ENCODE measurements around the gene ZBTB16. TPM values are rescaled to one million over a fixed set of nuclear protein-coding genes. Genes with fewer than 3 reads are reported as not detected.

Gene ZBTB16
- polyA plus RNA-seq, 1 experiment = not detected

DNA sequence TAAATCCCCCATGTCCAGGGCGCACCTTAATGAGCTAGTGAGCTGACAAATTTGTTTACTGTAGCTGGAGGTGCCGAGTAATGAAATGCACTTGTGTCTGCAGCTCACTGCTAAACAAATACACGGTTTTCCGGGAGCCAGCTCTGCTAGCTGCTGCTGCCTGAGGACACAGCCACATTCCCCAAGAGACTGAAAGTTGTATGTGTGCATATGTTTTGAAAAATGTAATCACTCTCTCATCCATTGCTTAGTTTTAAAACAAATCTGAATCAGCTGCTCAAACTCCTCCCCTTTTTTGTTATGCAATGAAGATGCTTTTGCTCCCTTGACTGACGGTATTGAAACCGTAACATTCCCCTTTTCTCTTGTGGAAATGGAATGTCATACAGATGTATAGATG, 174.2 kb downstream of the ZBTB16 start:
- no peaks in the 10 kb centered on the region for H3K9me3 ChIP-seq (ENCODE audit: control insufficient read depth, insufficient read depth, low read length)
- no peak overlapping the region for H3K4me3 ChIP-seq (ENCODE audit: low read depth, low read length)
- no peak for DNase-seq (ENCODE audit: low read depth, low spot score)
- POLR2A ChIA-PET = interaction anchor here (0.7 kb wide), 1 partner anchor 1414 kb away, joined by 5 read pairs; no protein-coding TSS in a partner anchor
- TF ChIP-seq, protein P1, sequence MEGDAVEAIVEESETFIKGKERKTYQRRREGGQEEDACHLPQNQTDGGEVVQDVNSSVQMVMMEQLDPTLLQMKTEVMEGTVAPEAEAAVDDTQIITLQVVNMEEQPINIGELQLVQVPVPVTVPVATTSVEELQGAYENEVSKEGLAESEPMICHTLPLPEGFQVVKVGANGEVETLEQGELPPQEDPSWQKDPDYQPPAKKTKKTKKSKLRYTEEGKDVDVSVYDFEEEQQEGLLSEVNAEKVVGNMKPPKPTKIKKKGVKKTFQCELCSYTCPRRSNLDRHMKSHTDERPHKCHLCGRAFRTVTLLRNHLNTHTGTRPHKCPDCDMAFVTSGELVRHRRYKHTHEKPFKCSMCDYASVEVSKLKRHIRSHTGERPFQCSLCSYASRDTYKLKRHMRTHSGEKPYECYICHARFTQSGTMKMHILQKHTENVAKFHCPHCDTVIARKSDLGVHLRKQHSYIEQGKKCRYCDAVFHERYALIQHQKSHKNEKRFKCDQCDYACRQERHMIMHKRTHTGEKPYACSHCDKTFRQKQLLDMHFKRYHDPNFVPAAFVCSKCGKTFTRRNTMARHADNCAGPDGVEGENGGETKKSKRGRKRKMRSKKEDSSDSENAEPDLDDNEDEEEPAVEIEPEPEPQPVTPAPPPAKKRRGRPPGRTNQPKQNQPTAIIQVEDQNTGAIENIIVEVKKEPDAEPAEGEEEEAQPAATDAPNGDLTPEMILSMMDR (IDR thresholded peaks at IDR 0.05; ENCODE audit: low read depth, low read length) = no peak
- CTCF ChIA-PET = interaction anchor here (1.6 kb wide), 1 partner anchor 27 kb away, joined by 5 read pairs; no protein-coding TSS in a partner anchor
- H3K27me3 ChIP-seq (ENCODE audit: control insufficient read depth, insufficient read depth, low read length) = peaks cover 3% of the 10 kb centered on the region
- no peak overlapping the region for H3K27ac ChIP-seq (ENCODE audit: low read depth, low read length)

DNA sequence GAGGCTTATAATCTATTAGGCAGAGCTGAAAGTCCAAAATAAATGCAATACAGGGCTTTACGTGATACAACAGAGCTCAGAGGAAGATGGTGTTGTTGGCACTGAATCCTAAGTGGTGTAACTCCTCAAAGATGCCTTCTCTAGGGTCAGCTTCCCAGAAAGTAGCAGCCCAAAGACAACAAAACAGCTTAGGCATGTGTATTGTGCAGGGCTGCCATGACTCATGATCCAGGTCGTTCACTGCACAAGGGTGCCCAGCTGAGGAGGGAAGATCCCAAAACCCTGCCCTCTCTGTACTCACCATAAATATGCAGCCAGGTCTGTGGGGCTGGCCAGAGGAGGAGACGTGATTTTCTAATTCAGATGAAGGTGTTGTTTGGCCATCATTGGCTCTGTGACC, 177.3 kb downstream of the ZBTB16 start:
- H3K27ac ChIP-seq (ENCODE audit: low read depth, low read length) = no peak overlapping the region
- ChIA-PET POLR2A (no interaction called here), CTCF (interaction anchor here (1.7 kb wide), 1 partner anchor 23 kb away, joined by 4 read pairs; no protein-coding TSS in a partner anchor)
- peaks cover 3% of the 10 kb centered on the region for H3K27me3 ChIP-seq (ENCODE audit: control insufficient read depth, insufficient read depth, low read length)
- no peak for DNase-seq (ENCODE audit: low read depth, low spot score)
- H3K4me3 ChIP-seq (ENCODE audit: low read depth, low read length) = no peak overlapping the region
- TF ChIP-seq, protein P1 (IDR thresholded peaks at IDR 0.05; ENCODE audit: low read depth, low read length) = no peak
- H3K9me3 ChIP-seq (ENCODE audit: control insufficient read depth, insufficient read depth, low read length) = no peaks in the 10 kb centered on the region

DNA sequence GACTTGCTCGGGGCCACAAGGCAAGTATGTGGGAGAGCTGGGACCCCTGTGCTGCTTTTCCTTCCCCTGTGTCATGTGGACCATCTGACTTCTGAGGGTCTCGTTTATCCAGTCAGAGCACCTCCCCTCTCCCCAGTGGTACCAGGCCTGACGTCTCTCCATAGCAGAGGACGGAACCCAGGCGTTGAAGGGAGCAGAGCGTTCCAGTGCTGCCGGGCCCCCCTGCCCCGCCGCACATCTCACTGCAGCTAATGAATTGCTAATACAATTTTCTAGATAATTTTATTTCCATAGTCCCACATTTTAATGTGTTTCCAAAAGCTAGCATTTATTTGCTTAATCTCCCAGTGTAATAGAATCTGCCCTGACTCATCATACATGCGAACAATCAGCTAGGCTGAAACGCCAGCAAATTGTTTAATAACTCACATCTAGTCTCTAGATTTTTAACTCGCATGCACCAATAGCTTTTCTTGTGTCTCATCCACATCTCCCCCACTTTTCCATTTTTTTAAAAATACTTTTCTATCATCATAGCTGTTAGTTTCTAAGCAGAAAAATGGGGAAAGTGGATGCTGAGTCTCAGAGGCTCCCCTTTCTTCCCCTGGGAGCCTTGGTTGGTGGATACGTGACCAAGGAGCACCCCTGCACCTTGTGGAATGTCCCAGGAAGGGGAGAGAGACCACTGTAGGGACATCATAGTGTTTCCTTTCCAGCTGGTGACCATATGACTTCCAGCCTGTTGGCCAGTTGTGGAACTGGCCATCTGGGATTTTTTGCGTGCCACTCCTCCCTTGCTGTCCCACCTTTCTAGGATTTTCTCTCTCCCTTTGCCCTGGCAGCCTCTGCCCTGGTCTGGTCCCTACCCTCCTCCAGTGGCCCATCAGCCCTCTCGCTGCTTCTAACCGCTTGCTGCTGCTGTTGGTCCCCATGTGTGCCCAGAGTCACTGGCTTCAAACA, 178.1 kb downstream of the ZBTB16 start:
- H3K4me3 ChIP-seq (ENCODE audit: low read depth, low read length) = no peak overlapping the region
- H3K27ac ChIP-seq (ENCODE audit: low read depth, low read length) = no peak overlapping the region
- H3K27me3 ChIP-seq (ENCODE audit: control insufficient read depth, insufficient read depth, low read length) = peaks cover 3% of the 10 kb centered on the region
- DNase-seq (ENCODE audit: low read depth, low spot score) = no peak
- ChIA-PET POLR2A (interaction anchor here (0.6 kb wide), 1 partner anchor 313 kb away, joined by 5 read pairs; no protein-coding TSS in a partner anchor), CTCF (interaction anchor here (0.8 to 1.7 kb wide), 2 partner anchors 22 to 24 kb away, joined by 4 read pairs; no protein-coding TSS in a partner anchor)
- TF ChIP-seq, protein P1 (IDR thresholded peaks at IDR 0.05; ENCODE audit: low read depth, low read length) = no peak
- H3K9me3 ChIP-seq (ENCODE audit: control insufficient read depth, insufficient read depth, low read length) = no peaks in the 10 kb centered on the region

DNA sequence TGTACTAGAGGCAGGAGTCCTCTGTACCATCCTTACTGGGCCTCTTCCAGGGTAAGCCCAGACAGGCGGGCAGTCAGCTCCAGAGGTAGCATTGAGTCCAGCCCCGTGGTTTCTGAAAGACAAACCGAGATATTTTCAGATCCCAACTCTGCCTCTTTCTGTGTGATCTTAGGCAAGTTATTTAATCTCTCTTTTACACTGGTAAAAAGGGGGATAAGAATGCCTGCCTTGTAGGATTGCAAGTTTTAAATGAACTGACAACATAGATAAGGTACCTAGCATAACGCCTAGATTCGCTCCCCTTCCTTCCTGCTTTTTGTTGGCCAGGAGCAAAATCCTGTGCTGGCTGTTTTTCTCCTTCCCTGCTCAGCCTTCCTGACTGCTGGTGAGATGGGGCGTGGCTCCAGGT, 180.2 kb downstream of the ZBTB16 start:
- H3K27ac ChIP-seq (ENCODE audit: low read depth, low read length) = no peak overlapping the region
- POLR2A ChIA-PET = no interaction called here
- TF ChIP-seq, protein P1 (IDR thresholded peaks at IDR 0.05; ENCODE audit: low read depth, low read length) = no peak
- no peak overlapping the region for H3K4me3 ChIP-seq (ENCODE audit: low read depth, low read length)
- peaks cover 3% of the 10 kb centered on the region for H3K27me3 ChIP-seq (ENCODE audit: control insufficient read depth, insufficient read depth, low read length)
- DNase-seq (ENCODE audit: low read depth, low spot score) = no peak
- CTCF ChIA-PET = no interaction called here
- no peaks in the 10 kb centered on the region for H3K9me3 ChIP-seq (ENCODE audit: control insufficient read depth, insufficient read depth, low read length)

DNA sequence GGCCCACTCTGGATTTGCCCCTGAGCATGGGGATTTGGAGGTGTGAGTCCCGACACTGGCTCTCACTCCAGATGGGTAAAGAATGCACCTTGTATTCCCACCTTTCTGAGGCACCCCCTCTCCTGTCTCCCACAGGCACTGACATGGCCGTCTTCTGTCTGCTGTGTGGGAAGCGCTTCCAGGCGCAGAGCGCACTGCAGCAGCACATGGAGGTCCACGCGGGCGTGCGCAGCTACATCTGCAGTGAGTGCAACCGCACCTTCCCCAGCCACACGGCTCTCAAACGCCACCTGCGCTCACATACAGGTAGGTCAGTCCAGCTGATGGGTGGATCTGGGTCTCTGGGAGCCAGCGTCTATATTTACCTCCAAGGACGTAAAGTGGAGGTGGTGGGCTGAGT, 182.5 kb downstream of the ZBTB16 start:
- CTCF ChIA-PET = no interaction called here
- Histone ChIP-seq H3K27me3 (ENCODE audit: control insufficient read depth, insufficient read depth, low read length) (peaks cover 3% of the 10 kb centered on the region), H3K4me3 (ENCODE audit: low read depth, low read length) (no peak overlapping the region), H3K27ac (ENCODE audit: low read depth, low read length) (no peak overlapping the region), H3K9me3 (ENCODE audit: control insufficient read depth, insufficient read depth, low read length) (no peaks in the 10 kb centered on the region)
- POLR2A ChIA-PET = no interaction called here
- TF ChIP-seq, protein P1 (IDR thresholded peaks at IDR 0.05; ENCODE audit: low read depth, low read length) = no peak
- no peak for DNase-seq (ENCODE audit: low read depth, low spot score)
